ENCODE data around the gene ERCC5. TPM values are rescaled to one million over a fixed set of nuclear protein-coding genes. Genes with fewer than 3 reads are reported as not detected.

Gene ERCC5
- total RNA-seq, 6 experiments from 2014 or later = 21.6 to 47.4 (median 29.2) TPM

- H3K27me3 ChIP-seq = no peaks in the 10 kb centered on the region
- ATAC-seq (no peak), DNase-seq (no peak)
- H3K36me3 ChIP-seq = peaks cover 3 to 19% (median 10%) of the 10 kb centered on the region in 4 donors
- no peak for TF ChIP-seq POLR2A (IDR thresholded peaks at IDR 0.05)
- no peak for TF ChIP-seq CTCF (IDR thresholded peaks at IDR 0.05)
- peaks cover 0 to 7% (median 0%) of the 10 kb centered on the region in 4 donors for H3K4me1 ChIP-seq
- no peaks in the 10 kb centered on the region for H3K9me3 ChIP-seq
- intact Hi-C loops (cut with DNase I) = no loop called here
- H3K4me3 ChIP-seq = no peak overlapping the region
- H3K27ac ChIP-seq = no peak overlapping the region
Observed at GRCh38 chr13:102817907-102818306, 27.9 kb upstream of the ERCC5 start.

- DNase-seq = no peak
- Histone ChIP-seq H3K4me3 (no peak overlapping the region), H3K27me3 (no peaks in the 10 kb centered on the region), H3K9me3 (no peaks in the 10 kb centered on the region), H3K27ac (no peak overlapping the region), H3K4me1 (peaks cover 0 to 4% (median 0%) of the 10 kb centered on the region in 4 donors), H3K36me3 (peaks cover 3 to 19% (median 9%) of the 10 kb centered on the region in 4 donors)
- ATAC-seq = no peak
- TF ChIP-seq CTCF (IDR thresholded peaks at IDR 0.05) (no peak), POLR2A (IDR thresholded peaks at IDR 0.05) (no peak)
- WGBS (ENCODE audit: insufficient coverage, low coverage, low lambda C conversion rate, missing lambda C conversion rate) = 100% methylated on average over 3 of the region's 4 CpGs
- intact Hi-C loops (cut with DNase I) = no loop called here
Observed at GRCh38 chr13:102825400-102825799, 20.4 kb upstream of the ERCC5 start.

GRCh38 chr13:102825921-102826706 is 19.7 kb upstream of the ERCC5 start:
- no peak overlapping the region for H3K27ac ChIP-seq
- 66% methylated on average over 8 of the region's 8 CpGs for WGBS (ENCODE audit: insufficient coverage, low coverage, low lambda C conversion rate, missing lambda C conversion rate)
- H3K4me3 ChIP-seq = no peak overlapping the region
- H3K36me3 ChIP-seq = peaks cover 3 to 16% (median 8%) of the 10 kb centered on the region in 4 donors
- ATAC-seq (no peak), DNase-seq (no peak)
- TF ChIP-seq CTCF (IDR thresholded peaks at IDR 0.05) = no peak
- TF ChIP-seq POLR2A (IDR thresholded peaks at IDR 0.05) = no peak
- H3K4me1 ChIP-seq = peaks cover 0 to 11% (median 2%) of the 10 kb centered on the region in 4 donors
- no peaks in the 10 kb centered on the region for H3K9me3 ChIP-seq
- intact Hi-C loops (cut with DNase I) = no loop called here
- H3K27me3 ChIP-seq = no peaks in the 10 kb centered on the region

- Histone ChIP-seq H3K27ac (peak overlapping the region in 1 of 3 donors; percentile 30), H3K4me3 (no peak overlapping the region), H3K9me3 (no peaks in the 10 kb centered on the region), H3K27me3 (no peaks in the 10 kb centered on the region), H3K4me1 (peaks cover 0 to 14% (median 3%) of the 10 kb centered on the region in 4 donors), H3K36me3 (peaks cover 0 to 15% (median 0%) of the 10 kb centered on the region in 4 donors)
- DNase-seq = peak; percentile 77 to 87 (median 87)
- 4% methylated on average over 4 of the region's 4 CpGs for WGBS (ENCODE audit: insufficient coverage, low coverage, low lambda C conversion rate, missing lambda C conversion rate)
- peak; percentile 99 to 100 (median 100) for ATAC-seq
- TF ChIP-seq CTCF (IDR thresholded peaks at IDR 0.05) = no peak
- TF ChIP-seq POLR2A (IDR thresholded peaks at IDR 0.05) = no peak
- intact Hi-C loops (cut with DNase I) = no loop called here
Observed at GRCh38 chr13:102830646-102831045, 15.2 kb upstream of the ERCC5 start.
